ENCODE measurements around the gene COBL. TPM values are rescaled to one million over a fixed set of nuclear protein-coding genes. Genes with fewer than 3 reads are reported as not detected.

Gene COBL
- polyA plus RNA-seq, 3 donors = not detected

- H3K27ac ChIP-seq (ENCODE audit: low read depth in 1 of 2, low read length in 2 of 2) = no peak overlapping the region
- 62% methylated on average over 6 of the region's 8 CpGs for WGBS (ENCODE audit: insufficient coverage)
- H2AFZ ChIP-seq (ENCODE audit: insufficient read depth, low read depth, low read length, poor library complexity, severe bottlenecking) = no peak overlapping the region
- H3K4me3 Mint-ChIP-seq = no peak overlapping the region
- H3K36me3 Mint-ChIP-seq = no peaks in the 10 kb centered on the region
- no peak overlapping the region for H3K9ac ChIP-seq (ENCODE audit: insufficient read depth, low read length, poor library complexity, severe bottlenecking)
- H3K4me2 ChIP-seq (replicated peaks; ENCODE audit: extremely low read depth, low read length, poor library complexity, severe bottlenecking) = no peak overlapping the region
- no peaks in the 10 kb centered on the region for H3K4me1 ChIP-seq (ENCODE audit: control insufficient read depth in 1 of 2, insufficient read depth in 2 of 2, low read length in 2 of 2)
- H3K9me3 Mint-ChIP-seq = no peaks in the 10 kb centered on the region
- H3K79me2 ChIP-seq (ENCODE audit: insufficient read depth, low read length) = no peaks in the 10 kb centered on the region
- H3K27ac Mint-ChIP-seq = no peak overlapping the region
- H3K27me3 ChIP-seq (ENCODE audit: control insufficient read depth in 2 of 2, insufficient read depth in 2 of 2, low read length in 2 of 2) = no peaks in the 10 kb centered on the region
- H4K20me1 ChIP-seq (ENCODE audit: insufficient read depth, low read length) = no peaks in the 10 kb centered on the region
- DNase-seq = no peak
- H3K4me1 Mint-ChIP-seq = no peaks in the 10 kb centered on the region
- H3K4me3 ChIP-seq (replicated peaks in 1 of 3; ENCODE audit: low read depth in 2 of 3, low read length in 3 of 3) = no peak overlapping the region
- TF ChIP-seq CTCF (IDR thresholded peaks at IDR 0.05) = no peak
- intact Hi-C loops (cut with micrococcal nuclease) = no loop called here
- no peaks in the 10 kb centered on the region for H3K9me3 ChIP-seq (replicated peaks in 1 of 2; ENCODE audit: control insufficient read depth in 1 of 2, insufficient read depth in 1 of 2, low read length in 2 of 2)
- H3K27me3 Mint-ChIP-seq (ENCODE audit: low read depth in 3 of 3) = peaks cover 0 to 4% (median 2%) of the 10 kb centered on the region in 3 donors
- no peaks in the 10 kb centered on the region for H3K36me3 ChIP-seq (replicated peaks in 1 of 2; ENCODE audit: control insufficient read depth in 1 of 2, insufficient read depth in 2 of 2, low read length in 2 of 2)
Measured at GRCh38 chr7:51054231-51054630, 262.4 kb downstream of the COBL start.

- H3K27me3 ChIP-seq (ENCODE audit: control insufficient read depth in 2 of 2, insufficient read depth in 2 of 2, low read length in 2 of 2) = no peaks in the 10 kb centered on the region
- no peak for DNase-seq
- peak overlapping the region; percentile 4 for H3K9ac ChIP-seq (ENCODE audit: insufficient read depth, low read length, poor library complexity, severe bottlenecking)
- 88% methylated on average over 7 of the region's 14 CpGs for WGBS (ENCODE audit: insufficient coverage)
- Mint-ChIP-seq H3K4me3 (no peak overlapping the region), H3K9me3 (no peaks in the 10 kb centered on the region), H3K36me3 (no peaks in the 10 kb centered on the region), H3K27ac (no peak overlapping the region), H3K4me1 (no peaks in the 10 kb centered on the region), H3K27me3 (ENCODE audit: low read depth in 3 of 3) (peaks cover 0 to 4% (median 2%) of the 10 kb centered on the region in 3 donors)
- no peak overlapping the region for H3K4me3 ChIP-seq (replicated peaks in 1 of 3; ENCODE audit: low read depth in 2 of 3, low read length in 3 of 3)
- no peaks in the 10 kb centered on the region for H3K79me2 ChIP-seq (ENCODE audit: insufficient read depth, low read length)
- no peaks in the 10 kb centered on the region for H3K36me3 ChIP-seq (replicated peaks in 1 of 2; ENCODE audit: control insufficient read depth in 1 of 2, insufficient read depth in 2 of 2, low read length in 2 of 2)
- H2AFZ ChIP-seq (ENCODE audit: insufficient read depth, low read depth, low read length, poor library complexity, severe bottlenecking) = no peak overlapping the region
- H3K4me2 ChIP-seq (replicated peaks; ENCODE audit: extremely low read depth, low read length, poor library complexity, severe bottlenecking) = no peak overlapping the region
- no peak for TF ChIP-seq CTCF (IDR thresholded peaks at IDR 0.05)
- H3K4me1 ChIP-seq (ENCODE audit: control insufficient read depth in 1 of 2, insufficient read depth in 2 of 2, low read length in 2 of 2) = no peaks in the 10 kb centered on the region
- intact Hi-C loops (cut with micrococcal nuclease) = no loop called here
- H3K9me3 ChIP-seq (replicated peaks in 1 of 2; ENCODE audit: control insufficient read depth in 1 of 2, insufficient read depth in 1 of 2, low read length in 2 of 2) = no peaks in the 10 kb centered on the region
- no peak overlapping the region for H3K27ac ChIP-seq (ENCODE audit: low read depth in 1 of 2, low read length in 2 of 2)
- H4K20me1 ChIP-seq (ENCODE audit: insufficient read depth, low read length) = no peaks in the 10 kb centered on the region
Measured at GRCh38 chr7:51053160-51053925, 263.3 kb downstream of the COBL start.

Data from CD14-positive monocyte (primary cell).